ENCODE data around the gene DSCAM.

DNA sequence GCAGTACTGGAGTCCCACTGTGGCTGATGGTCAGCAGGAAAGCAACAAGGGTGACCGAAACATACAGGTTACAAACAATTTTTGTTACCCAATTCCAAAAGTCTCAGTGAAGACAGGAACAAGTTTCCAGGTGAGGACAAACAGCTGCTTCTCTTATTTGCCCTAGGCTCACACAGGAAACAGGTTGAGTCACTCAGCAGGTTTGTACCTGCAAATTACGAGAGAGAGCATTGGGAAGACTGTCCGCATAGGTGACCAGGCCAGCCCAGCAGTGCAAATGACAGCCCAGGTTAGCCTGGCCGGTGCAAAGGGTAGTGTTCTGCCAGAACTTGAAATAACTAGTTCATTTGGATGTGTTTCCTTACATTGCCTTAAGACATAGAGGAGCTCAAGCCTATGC is 40.0 kb upstream of the DSCAM start:
- TF ChIP-seq, protein P1, sequence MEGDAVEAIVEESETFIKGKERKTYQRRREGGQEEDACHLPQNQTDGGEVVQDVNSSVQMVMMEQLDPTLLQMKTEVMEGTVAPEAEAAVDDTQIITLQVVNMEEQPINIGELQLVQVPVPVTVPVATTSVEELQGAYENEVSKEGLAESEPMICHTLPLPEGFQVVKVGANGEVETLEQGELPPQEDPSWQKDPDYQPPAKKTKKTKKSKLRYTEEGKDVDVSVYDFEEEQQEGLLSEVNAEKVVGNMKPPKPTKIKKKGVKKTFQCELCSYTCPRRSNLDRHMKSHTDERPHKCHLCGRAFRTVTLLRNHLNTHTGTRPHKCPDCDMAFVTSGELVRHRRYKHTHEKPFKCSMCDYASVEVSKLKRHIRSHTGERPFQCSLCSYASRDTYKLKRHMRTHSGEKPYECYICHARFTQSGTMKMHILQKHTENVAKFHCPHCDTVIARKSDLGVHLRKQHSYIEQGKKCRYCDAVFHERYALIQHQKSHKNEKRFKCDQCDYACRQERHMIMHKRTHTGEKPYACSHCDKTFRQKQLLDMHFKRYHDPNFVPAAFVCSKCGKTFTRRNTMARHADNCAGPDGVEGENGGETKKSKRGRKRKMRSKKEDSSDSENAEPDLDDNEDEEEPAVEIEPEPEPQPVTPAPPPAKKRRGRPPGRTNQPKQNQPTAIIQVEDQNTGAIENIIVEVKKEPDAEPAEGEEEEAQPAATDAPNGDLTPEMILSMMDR (conservative IDR thresholded peaks at IDR 0.05 in 1 of 2, IDR thresholded peaks at IDR 0.05 in 1 of 2; ENCODE audit: low read depth in 1 of 2, low read length in 2 of 2), result no peak
- TF ChIP-seq EZH2 (IDR thresholded peaks at IDR 0.05; ENCODE audit: low read length, missing control alignments), result no peak
